Neural progenitor cell (in vitro differentiated cells): ENCODE results near the gene ZNF550. TPM values are rescaled to one million over a fixed set of nuclear protein-coding genes. Genes with fewer than 3 reads are reported as not detected.
"Not testable (repeated sequence)": the region's sequence is repeated elsewhere in the genome, so short reads cannot be mapped to it uniquely, and the experiment has no call there.

ENCODE experiments used
- DNase-seq: peaks from one replicate; pipeline ENCODE4 v3.0.0-alpha.2; 2016; ENCODE audit warnings: low spot score
- H2AFZ ChIP-seq: fragments of 200-600 bp; sonication (generic); replicated peaks from 2 replicates; pipeline ENCODE4 v1.6.1; 2016; ENCODE audit warnings: antibody characterized with exemption
- H3F3A ChIP-seq: fragments of 200-600 bp; sonication (generic); 2 replicates; pipeline ENCODE4 v1.6.1; 2016; ENCODE audit warnings: antibody characterized with exemption, low read depth
- H3K27ac ChIP-seq: fragments of 200-600 bp; sonication (generic); 2 replicates; pipeline ENCODE4 v1.5.1; 2016; ENCODE audit warnings: mild to moderate bottlenecking
- H3K27me3 ChIP-seq: fragments of 200-600 bp; sonication (generic); 2 replicates; pipeline ENCODE4 v1.6.1; 2016; ENCODE audit warnings: mild to moderate bottlenecking, moderate library complexity
- H3K36me3 ChIP-seq: fragments of 200-600 bp; sonication (generic); 2 replicates; pipeline ENCODE4 v1.5.1; 2016
- H3K4me1 ChIP-seq: fragments of 200-600 bp; sonication (generic); 2 replicates; pipeline ENCODE4 v1.6.1; 2016; ENCODE audit warnings: mixed run types
- H3K4me2 ChIP-seq: fragments of 200-600 bp; sonication (generic); 2 replicates; pipeline ENCODE4 v1.6.1; 2016
- H3K4me3 ChIP-seq: fragments of 200-600 bp; sonication (generic); 2 replicates; pipeline ENCODE4 v1.5.1; 2016
- H3K79me2 ChIP-seq: fragments of 200-600 bp; sonication (generic); 2 replicates; pipeline ENCODE4 v1.6.1; 2016; ENCODE audit warnings: low read depth
- H3K9ac ChIP-seq: fragments of 200-600 bp; sonication (generic); 2 replicates; pipeline ENCODE4 v1.6.1; 2016
- H3K9me3 ChIP-seq: fragments of 200-600 bp; sonication (generic); 2 replicates; pipeline ENCODE4 v1.5.1; 2016; ENCODE audit warnings: low read depth
- H4K20me1 ChIP-seq: fragments of 200-600 bp; sonication (generic); 2 replicates; pipeline ENCODE4 v1.6.1; 2016; ENCODE audit warnings: low read depth
- H3K27ac Mint-ChIP-seq: 3 replicates; pipeline ENCODE4 v1.8.0; 2021; ENCODE audit warnings: mixed read lengths
- H3K27me3 Mint-ChIP-seq: 2 replicates; pipeline ENCODE4 v1.8.0; 2022; ENCODE audit warnings: low read depth, mild to moderate bottlenecking, inconsistent platforms, moderate library complexity, mixed read lengths; ENCODE audit not compliant: insufficient read depth
- H3K36me3 Mint-ChIP-seq: 3 replicates; pipeline ENCODE4 v1.8.0; 2021; ENCODE audit warnings: mixed read lengths
- H3K4me1 Mint-ChIP-seq: 3 replicates; pipeline ENCODE4 v1.8.0; 2021; ENCODE audit warnings: mixed read lengths
- H3K4me3 Mint-ChIP-seq: 3 replicates; pipeline ENCODE4 v1.8.0; 2021; ENCODE audit warnings: mild to moderate bottlenecking, moderate library complexity, mixed read lengths
- H3K9me3 Mint-ChIP-seq: 3 replicates; pipeline ENCODE4 v1.8.0; 2020; ENCODE audit warnings: mixed read lengths
- total RNA-seq: library from RNA; depleted of rRNA; stranded (reverse); fragments of >200 nt; gene quantifications from 2 replicates; pipeline ENCODE4 v1.2.3, GENCODE V29; 2015; ENCODE audit warnings: low replicate concordance

The ZNF550 gene
- total RNA-seq, 1 donor from 2014 or later: 10.7 TPM

- not testable (repeated sequence) for H3K27ac ChIP-seq, H3K4me1 ChIP-seq, H3K27me3 Mint-ChIP-seq, H3K27ac Mint-ChIP-seq, H3K27me3 ChIP-seq, H3K36me3 ChIP-seq, H3F3A ChIP-seq, H4K20me1 ChIP-seq, H3K9me3 ChIP-seq
- Histone ChIP-seq H3K4me3 (peak within 1 kb of the TSS; percentile 77), H2AFZ (peak within 1 kb of the TSS; percentile 88), H3K4me2 (peak within 1 kb of the TSS; percentile 76), H3K79me2 (peaks cover 17% of the 10 kb centered on the region), H3K9ac (peak within 1 kb of the TSS; percentile 46)
- peaks cover 50% of the 10 kb centered on the region for H3K9me3 Mint-ChIP-seq
- peaks cover 39% of the 10 kb centered on the region for H3K36me3 Mint-ChIP-seq
- H3K4me1 Mint-ChIP-seq: peaks cover 12% of the 10 kb centered on the region
- DNase-seq: peak; percentile 94
- peak within 1 kb of the TSS; percentile 84 for H3K4me3 Mint-ChIP-seq
These were observed 72.0 kb downstream of the ZNF550 start, which contains the start of gene ZNF419 for GRCh38 chr19:57487477-57488298. Gene ZNF419, plus strand, starts transcription at chr19:57487750. Its CDS starts 201 bp downstream, at chr19:57487951.

Other genes starting within 250 kb of the ZNF550 start
- gene ZNF543, start 239.4 kb downstream of the ZNF550 start, total RNA-seq: 9.5 and 11.6 TPM in 2 replicates
- gene ZNF304, start 208.6 kb downstream of the ZNF550 start, total RNA-seq: 11.6 and 15.5 TPM in 2 replicates
- 10.7 and 23.4 TPM in 2 replicates for gene TRAPPC2B, start 196.3 kb downstream of the ZNF550 start, total RNA-seq
- gene ZNF547, start 196.3 kb downstream of the ZNF550 start, total RNA-seq: 2.7 and 2.9 TPM in 2 replicates
- 17.7 and 18.7 TPM in 2 replicates for gene ZNF548, start 170.0 kb downstream of the ZNF550 start, total RNA-seq
- gene ZNF17, start 148.7 kb downstream of the ZNF550 start, total RNA-seq: 8.5 and 10.8 TPM in 2 replicates
- 11.7 and 13.8 TPM in 2 replicates for gene ZNF749, start 124.5 kb downstream of the ZNF550 start, total RNA-seq
- gene VN1R1, start 102.7 kb downstream of the ZNF550 start, total RNA-seq: 1.7 and 4.4 TPM in 2 replicates
- 33.3 and 34.5 TPM in 2 replicates for gene ZNF772, start 82.3 kb downstream of the ZNF550 start, total RNA-seq
- gene ZNF419, start 72.1 kb downstream of the ZNF550 start, total RNA-seq: 25.6 and 30.2 TPM in 2 replicates
- 11.8 and 18.0 TPM in 2 replicates for gene ZNF773, start 59.9 kb downstream of the ZNF550 start, total RNA-seq
- gene ZNF549, start 32.5 kb downstream of the ZNF550 start, total RNA-seq: 10.6 and 15.6 TPM in 2 replicates
- 7.9 and 9.0 TPM in 2 replicates for gene ZNF416, start 19.0 kb upstream of the ZNF550 start, total RNA-seq
- 35.1 and 56.1 TPM in 2 replicates for gene ZIK1, start 24.3 kb upstream of the ZNF550 start, total RNA-seq
- gene ZNF530, start 40.0 kb upstream of the ZNF550 start, total RNA-seq: 10.5 and 20.4 TPM in 2 replicates
- 40.8 and 55.3 TPM in 2 replicates for gene ZNF134, start 54.4 kb upstream of the ZNF550 start, total RNA-seq
- 27.0 and 42.1 TPM in 2 replicates for gene ZNF211, start 73.3 kb upstream of the ZNF550 start, total RNA-seq
- gene ZSCAN4, start 109.1 kb upstream of the ZNF550 start, total RNA-seq: not detected in 2 replicates
- gene ZNF551, start 122.1 kb upstream of the ZNF550 start, total RNA-seq: 31.7 and 36.7 TPM in 2 replicates
- gene ZNF154, start 149.3 kb upstream of the ZNF550 start, total RNA-seq: 16.9 and 17.3 TPM in 2 replicates
- 15.4 and 17.3 TPM in 2 replicates for gene ZNF671, start 167.8 kb upstream of the ZNF550 start, total RNA-seq
- 33.9 and 48.3 TPM in 2 replicates for gene ZNF776, start 187.0 kb upstream of the ZNF550 start, total RNA-seq
- 19.8 and 21.6 TPM in 2 replicates for gene ZNF586, start 209.8 kb upstream of the ZNF550 start, total RNA-seq